SW 1271 (cell line): ENCODE measurements around the gene KCNT1.

Experiments
- DNase-seq, 2 experiments: peaks; one replicate each; lab custom pipeline; 2025; lab: John Stamatoyannopoulos, UW

KCNT1 gene

GRCh38 chr9:135700525-135700924, 1.5 kb upstream of the KCNT1 start:
- no peak for DNase-seq

DNA sequence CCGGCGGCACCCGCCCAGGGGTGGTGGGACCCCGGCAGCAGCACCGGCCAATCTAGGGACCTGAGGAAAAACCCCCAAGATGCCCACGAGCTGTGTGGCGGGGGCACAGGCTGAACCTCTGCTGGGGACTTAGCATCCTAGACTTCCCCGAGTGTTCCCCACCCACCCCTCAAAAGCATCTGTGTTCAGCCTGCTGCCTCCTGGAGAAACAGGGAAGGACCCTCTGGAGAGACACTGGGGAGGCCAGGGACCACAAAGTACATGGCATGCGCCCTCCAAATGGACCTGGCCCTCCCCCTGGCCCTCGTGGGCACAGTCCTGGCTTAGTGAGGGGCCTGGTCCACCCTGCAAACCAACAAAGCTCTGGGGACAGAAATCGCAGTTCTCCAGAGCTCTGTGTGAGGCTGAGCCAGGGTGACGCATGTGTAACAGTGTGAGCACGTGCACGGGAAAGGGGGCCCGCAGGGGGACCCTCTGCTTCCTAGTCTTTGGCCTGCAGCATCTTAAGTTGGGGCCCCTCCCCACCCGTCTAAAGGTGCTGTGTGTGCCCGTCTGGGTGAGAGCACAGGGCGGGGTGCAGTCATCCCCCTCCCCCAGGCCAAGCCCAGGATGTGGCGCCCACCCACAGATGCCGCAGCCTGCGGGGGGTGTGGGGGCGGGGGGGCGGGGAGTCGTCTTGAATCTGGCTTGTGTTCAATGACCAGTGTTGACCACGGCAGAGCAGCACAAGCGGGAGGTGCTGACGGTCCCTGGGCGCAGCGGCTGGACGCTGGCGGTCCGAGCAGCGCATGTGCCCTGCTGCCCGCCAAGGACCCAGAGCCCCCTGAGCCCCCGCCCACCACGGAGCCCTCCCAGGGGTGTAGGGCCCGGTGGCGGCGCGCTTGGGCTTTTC, 672 bp upstream of the KCNT1 start:
- no peak for DNase-seq

GRCh38 chr9:135703726-135704125, 1.7 kb downstream of the KCNT1 start:
- DNase-seq = no peak

- DNase-seq = no peak
These were observed 2.5 kb downstream of the KCNT1 start for GRCh38 chr9:135704483-135704882.

DNA sequence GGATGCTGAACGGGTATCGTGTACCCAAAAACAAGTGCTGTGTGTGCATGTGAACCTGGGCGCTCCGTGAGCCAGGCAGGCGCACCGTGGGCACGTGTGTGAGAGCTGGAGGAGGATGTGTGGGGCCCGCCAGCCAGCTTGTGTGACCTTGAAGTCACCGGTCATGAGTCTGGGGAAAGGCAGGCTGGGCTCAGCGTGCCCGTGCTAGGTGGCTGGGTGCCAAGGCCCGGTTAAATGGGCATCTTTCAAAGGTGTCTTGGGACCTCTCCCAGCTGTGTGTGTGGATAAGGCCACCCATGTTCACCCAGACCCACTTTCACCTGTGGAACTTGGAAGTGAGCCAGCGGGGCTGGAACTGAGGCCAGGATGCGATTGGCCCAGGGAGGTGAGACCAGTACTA, 3.4 kb downstream of the KCNT1 start:
- DNase-seq = no peak

- DNase-seq = no peak
These were observed 4.3 kb downstream of the KCNT1 start for GRCh38 chr9:135706288-135706687.

GRCh38 chr9:135707252-135708138, 5.5 kb downstream of the KCNT1 start:
- no peak for DNase-seq

DNA sequence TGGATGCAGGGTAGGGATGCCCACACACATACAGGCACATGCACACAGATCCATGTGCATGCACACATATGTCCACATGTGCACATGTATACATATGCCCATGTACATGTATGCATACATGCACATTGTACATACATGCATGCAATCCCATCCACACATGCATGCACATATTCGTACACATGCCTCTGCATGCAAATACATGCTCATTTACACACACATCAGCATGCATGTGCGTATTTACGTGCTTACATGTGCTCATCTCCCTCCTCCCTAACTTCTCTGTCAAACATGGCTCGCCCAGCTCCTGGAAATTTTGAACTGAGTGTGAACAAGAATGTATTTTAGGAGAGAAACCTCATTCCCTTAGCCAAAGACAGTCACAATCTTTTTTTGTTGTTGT, 6.2 kb downstream of the KCNT1 start:
- DNase-seq = no peak

- no peak for DNase-seq
These were observed 9.4 kb downstream of the KCNT1 start for GRCh38 chr9:135711391-135711790.

DNA sequence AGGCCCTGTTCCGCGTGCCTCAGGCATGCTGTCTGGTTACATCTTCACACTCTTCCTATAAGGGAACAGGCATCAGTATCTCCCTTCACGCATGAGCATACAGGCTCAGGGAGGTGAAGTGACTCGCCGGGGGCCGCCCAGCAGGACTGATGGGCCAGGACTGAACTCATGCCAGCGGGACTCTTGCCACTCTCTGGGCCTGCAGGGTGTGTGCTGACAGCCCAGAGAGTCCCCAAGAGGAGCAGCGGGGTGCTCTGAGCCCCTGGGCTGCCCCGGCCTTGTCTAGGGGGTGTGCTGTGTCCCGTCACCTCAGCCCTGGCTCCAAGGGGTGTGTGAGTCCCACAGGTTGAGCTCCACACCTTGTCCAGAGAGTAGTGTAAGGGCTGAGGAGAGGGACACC, 9.9 kb downstream of the KCNT1 start:
- no peak for DNase-seq

GRCh38 chr9:135712613-135713295, 10.8 kb downstream of the KCNT1 start:
- no peak for DNase-seq

- DNase-seq = no peak
These were observed 12.5 kb downstream of the KCNT1 start for GRCh38 chr9:135714242-135715055.

- DNase-seq = no peak
These were observed 13.1 kb downstream of the KCNT1 start for GRCh38 chr9:135715056-135715595.

GRCh38 chr9:135716045-135716444, 14.1 kb downstream of the KCNT1 start:
- no peak for DNase-seq

DNA sequence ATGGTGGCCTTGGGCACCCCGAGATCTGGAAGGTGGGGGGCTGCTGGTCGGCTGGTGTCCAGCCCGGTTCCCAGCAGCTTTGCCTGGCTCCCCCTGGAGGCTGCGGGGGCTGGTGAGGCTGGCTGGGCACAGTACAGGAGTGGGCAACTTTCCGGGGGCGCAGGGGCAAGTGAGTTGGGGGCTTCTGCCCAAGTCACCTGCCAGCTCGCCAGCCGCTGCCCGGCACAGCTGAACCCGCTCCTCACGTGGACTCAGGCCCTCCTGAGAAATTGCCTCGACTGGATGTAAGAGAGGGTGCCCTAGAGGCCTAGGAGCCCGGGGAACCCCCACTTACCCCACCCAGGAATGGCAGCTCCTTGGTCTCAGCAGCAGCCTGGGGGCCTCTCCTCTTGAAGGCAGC, 15.4 kb downstream of the KCNT1 start:
- DNase-seq = no peak

DNA sequence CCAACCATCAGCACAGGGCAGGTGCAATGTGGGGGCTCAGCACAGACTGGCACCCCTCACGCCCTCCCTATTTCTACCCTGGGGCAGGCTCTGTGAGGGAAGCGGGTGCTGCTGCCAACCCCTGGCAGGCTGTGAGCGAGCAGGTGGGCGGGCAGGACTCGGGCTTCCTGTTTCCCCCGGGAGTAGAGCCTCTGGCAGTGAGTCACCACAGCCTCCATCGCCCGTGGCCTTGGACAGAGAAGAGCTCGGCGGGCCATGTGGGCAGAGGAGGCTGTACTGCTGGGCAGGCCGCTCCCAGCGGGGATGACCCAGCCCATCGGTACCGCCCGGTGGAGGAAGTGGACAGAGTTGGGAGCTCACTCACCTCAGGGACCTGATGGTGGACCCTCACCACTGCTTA, 16.6 kb downstream of the KCNT1 start:
- peak in 1 of 2 experiments; percentile 40 for DNase-seq

GRCh38 chr9:135719472-135719871, 17.5 kb downstream of the KCNT1 start:
- no peak for DNase-seq

DNA sequence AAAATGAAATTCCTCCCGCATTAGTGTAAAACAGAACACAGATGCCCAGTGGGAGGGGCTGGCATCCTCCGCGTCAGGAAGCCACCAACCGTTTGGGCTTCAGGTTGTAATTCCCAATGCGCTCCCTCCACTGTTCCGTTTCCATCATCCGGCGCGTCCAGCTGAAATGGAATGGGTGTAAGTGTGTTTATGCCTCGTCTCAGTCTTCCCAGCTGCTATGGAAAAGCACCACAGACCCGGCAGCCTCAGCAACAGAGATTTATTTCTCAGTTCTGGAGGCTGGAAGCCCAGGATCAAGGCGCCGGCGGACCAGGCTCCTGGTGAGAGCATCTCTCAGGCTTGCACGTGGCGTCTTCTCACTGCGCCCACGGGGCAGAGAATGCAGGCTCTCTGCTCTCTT, 20.4 kb downstream of the KCNT1 start:
- no peak for DNase-seq

- DNase-seq = no peak
These were observed 22.3 kb downstream of the KCNT1 start for GRCh38 chr9:135724186-135724787.

- no peak for DNase-seq
These were observed 24.3 kb downstream of the KCNT1 start for GRCh38 chr9:135726138-135726853.
